ENCODE data around the gene LAMC3.

DNA sequence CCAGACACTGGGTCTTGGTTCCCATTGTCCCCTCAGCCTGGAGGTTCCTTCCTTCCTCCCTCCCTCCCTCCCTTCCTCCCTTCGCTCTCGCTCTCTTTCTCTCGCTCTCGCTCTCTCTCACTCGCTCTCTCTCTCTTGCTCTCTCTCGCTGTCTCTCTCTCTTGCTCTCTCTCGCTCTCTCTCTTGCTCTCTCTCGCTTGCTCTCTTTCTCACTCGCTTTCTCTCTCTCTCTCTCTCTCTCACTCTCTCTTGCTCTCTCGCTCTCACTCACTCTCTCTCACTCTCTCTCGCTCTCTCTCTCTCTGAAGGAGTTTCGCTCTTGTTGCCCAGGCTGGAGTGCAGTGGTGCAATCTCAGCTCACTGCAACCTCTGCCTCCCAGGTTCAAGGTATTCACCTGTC lies 23.4 kb downstream of the LAMC3 start:
- TF ChIP-seq POLR2AphosphoS5 (IDR thresholded peaks at IDR 0.05) (no peak), EP300 (IDR thresholded peaks at IDR 0.05) (no peak), POLR2A (IDR thresholded peaks at IDR 0.05) (no peak)
- TF ChIP-seq, protein P1, sequence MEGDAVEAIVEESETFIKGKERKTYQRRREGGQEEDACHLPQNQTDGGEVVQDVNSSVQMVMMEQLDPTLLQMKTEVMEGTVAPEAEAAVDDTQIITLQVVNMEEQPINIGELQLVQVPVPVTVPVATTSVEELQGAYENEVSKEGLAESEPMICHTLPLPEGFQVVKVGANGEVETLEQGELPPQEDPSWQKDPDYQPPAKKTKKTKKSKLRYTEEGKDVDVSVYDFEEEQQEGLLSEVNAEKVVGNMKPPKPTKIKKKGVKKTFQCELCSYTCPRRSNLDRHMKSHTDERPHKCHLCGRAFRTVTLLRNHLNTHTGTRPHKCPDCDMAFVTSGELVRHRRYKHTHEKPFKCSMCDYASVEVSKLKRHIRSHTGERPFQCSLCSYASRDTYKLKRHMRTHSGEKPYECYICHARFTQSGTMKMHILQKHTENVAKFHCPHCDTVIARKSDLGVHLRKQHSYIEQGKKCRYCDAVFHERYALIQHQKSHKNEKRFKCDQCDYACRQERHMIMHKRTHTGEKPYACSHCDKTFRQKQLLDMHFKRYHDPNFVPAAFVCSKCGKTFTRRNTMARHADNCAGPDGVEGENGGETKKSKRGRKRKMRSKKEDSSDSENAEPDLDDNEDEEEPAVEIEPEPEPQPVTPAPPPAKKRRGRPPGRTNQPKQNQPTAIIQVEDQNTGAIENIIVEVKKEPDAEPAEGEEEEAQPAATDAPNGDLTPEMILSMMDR (IDR thresholded peaks at IDR 0.05): no peak

Data from stomach (tissue), 4 donors.